ENCODE data around the gene VSIG8.
"Not testable (repeated sequence)": the region's sequence is repeated elsewhere in the genome, so short reads cannot be mapped to it uniquely, and the experiment has no call there.

Gene VSIG8, protein sequence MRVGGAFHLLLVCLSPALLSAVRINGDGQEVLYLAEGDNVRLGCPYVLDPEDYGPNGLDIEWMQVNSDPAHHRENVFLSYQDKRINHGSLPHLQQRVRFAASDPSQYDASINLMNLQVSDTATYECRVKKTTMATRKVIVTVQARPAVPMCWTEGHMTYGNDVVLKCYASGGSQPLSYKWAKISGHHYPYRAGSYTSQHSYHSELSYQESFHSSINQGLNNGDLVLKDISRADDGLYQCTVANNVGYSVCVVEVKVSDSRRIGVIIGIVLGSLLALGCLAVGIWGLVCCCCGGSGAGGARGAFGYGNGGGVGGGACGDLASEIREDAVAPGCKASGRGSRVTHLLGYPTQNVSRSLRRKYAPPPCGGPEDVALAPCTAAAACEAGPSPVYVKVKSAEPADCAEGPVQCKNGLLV

DNA sequence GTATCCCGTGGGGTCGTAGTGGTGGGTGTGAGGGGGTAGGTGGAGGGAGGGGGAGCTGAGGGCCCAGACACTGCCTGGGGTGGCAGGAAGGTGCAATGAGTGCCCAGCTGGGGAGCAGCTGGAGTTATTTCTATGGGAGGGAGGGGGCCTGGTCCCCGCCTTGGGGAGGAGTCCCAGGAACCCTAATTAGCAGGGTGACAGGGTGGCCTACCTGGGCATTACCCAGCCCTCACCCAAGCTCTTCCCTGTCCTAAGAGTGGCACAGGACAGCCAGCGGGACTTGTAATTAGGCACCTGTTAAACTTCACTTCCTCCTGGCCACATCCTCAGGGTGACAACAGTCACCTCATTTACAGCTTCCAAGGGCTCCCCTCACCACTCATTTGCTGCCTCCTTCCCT lies at the start of gene VSIG8:
TSS of gene VSIG8 (minus strand) at position 101 of the 400 bp plus-strand sequence. CDS start 136 bp downstream, outside the sequence.
- DNase-seq: no peak

DNA sequence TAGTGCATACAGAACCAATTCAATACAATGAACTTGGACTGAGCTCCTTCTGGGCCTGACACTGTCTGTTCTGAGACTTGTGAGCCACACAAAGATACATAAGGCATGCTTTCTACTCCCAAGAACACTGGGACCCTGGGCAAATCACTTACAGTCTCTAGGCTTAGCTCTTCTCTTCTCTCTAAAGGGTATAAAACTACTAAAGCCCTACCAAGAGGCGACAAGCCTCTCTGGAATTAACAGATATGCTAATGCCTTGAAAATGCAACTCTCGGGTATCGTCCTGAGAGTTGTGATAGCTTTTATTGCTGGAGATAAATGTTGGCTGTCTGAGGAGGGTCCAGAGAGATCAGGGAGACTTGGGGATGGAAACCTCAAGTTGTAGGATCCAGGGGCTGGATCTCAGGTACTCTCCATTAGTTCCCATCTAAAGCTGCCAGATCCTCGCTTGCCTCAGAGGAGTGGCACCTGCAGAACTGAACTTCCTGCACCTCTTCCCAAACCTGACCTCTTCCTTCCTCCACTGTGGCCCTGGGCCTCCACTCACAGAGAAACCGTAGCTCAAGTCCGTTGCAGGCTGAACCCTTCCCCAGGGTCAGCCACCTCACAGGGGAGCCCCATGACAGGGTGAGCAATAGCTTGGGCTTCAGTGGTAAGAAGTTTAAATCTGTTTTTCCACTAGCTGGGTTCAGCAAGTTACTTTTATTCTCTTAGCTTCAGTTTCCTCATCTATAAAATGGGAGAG lies 49.0 kb upstream of the VSIG8 start:
- no peak for DNase-seq

DNA sequence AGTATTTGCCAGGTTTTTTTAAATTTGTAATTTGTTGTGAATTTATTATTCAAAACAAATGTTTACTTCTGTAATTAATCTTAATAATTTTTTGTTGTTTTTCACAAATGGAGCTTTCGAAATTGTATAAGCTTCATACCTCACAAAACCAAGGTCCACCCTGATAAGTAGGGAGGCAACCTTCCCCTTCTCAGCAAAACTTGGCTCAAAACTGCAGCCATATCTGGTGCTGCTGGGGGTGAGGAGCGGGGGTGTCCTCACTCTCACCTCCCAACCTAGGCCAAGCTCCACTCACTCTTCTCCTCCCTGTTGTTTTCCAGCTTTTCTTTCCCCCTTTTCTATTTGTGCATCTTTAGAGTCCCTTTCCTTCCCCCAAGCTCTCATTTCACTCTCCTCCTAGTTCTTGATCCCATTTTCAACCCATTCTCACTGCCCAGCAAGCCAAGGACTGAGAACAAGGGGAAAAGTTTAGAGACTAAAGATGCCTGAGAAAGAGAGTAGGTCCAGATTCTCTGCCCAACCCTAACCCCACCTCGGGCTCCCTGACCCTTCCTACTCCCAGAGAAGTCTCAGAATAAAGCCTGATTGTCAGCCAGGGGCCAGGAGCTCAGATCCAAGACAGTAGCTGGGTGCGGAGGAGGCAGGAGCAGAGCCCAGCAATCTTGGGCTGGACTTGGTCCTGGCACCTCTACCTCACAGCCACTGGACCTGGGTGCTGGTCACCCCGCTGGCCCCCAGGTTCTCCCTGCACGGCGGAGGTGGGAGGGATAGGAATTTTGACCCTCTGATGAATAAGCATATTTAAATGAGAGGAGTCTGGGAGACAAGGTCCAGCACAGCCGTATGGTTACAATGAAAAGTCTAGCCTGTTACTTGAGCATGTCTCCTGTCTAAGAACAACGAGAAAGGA lies 45.8 kb upstream of the VSIG8 start:
- no peak for DNase-seq

DNA sequence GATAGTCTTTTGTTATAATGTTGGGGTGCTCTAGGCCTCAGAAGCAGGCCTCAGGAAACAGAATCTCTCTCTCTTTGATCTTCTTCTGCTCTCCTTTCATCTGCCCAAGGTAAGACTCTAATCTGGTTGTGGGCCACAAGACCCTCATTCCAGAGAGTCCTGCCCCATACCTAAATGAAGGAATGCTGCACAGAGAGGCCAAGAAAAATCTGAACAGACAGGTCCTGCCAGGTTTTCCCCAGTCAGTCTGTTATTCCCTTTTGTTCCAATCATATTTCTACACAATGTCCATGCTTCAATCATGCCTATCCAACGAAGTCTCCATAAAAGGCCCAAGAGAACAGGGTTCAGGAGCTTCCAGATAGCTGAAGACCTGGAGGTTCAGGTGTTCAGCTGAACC lies 44.5 kb upstream of the VSIG8 start:
- no peak for DNase-seq

GRCh38 chr1:159904036-159904435 lies 41.6 kb upstream of the VSIG8 start:
- DNase-seq: not testable (repeated sequence)

GRCh38 chr1:159902541-159902940 lies 40.1 kb upstream of the VSIG8 start:
- DNase-seq: no peak

- no peak for DNase-seq
These were observed 38.4 kb upstream of the VSIG8 start for GRCh38 chr1:159900755-159901360.

- DNase-seq: no peak
These were observed 37.7 kb upstream of the VSIG8 start, which contains the start of gene CFAP45 for GRCh38 chr1:159900086-159900680. Gene CFAP45, minus strand, starts transcription at chr1:159900165. Its CDS starts 67 bp downstream, at chr1:159900098.

GRCh38 chr1:159899634-159900033 lies 37.2 kb upstream of the VSIG8 start:
- not testable (repeated sequence) for DNase-seq

GRCh38 chr1:159898527-159898926 lies 36.1 kb upstream of the VSIG8 start:
- DNase-seq: no peak

GRCh38 chr1:159897962-159898361 lies 35.5 kb upstream of the VSIG8 start:
- DNase-seq: no peak

- DNase-seq: no peak
These were observed 34.1 kb upstream of the VSIG8 start for GRCh38 chr1:159896546-159896930.

- DNase-seq: no peak
These were observed 33.5 kb upstream of the VSIG8 start for GRCh38 chr1:159895836-159896545.

DNA sequence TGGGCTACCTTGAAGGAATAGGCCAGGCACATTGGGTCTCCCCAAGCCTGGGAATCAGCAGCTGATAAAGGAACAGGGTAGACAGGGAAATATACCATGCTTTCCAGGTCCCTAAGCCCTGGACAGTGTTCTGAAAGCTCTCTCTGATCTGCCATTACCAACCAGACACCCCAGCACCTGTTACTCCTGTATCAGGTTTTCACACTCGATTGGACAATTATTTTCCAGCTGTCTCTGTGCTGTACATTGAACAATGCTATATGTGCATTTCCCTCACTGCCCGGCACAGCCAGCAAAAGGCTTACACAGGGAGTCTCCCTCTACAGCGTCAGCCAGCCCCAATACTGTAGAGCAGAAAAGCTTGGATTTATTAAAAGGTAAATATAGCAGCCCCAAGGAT lies 32.8 kb upstream of the VSIG8 start:
- no peak for DNase-seq

- DNase-seq: no peak
These were observed 30.5 kb upstream of the VSIG8 start for GRCh38 chr1:159892944-159893343.

GRCh38 chr1:159891275-159892157 lies 29.1 kb upstream of the VSIG8 start:
- peak; percentile 75 for DNase-seq

- no peak for DNase-seq
These were observed 27.9 kb upstream of the VSIG8 start for GRCh38 chr1:159890390-159890789.

GRCh38 chr1:159889821-159890252 lies 27.4 kb upstream of the VSIG8 start:
- peak; percentile 81 for DNase-seq

- DNase-seq: no peak
These were observed 26.7 kb upstream of the VSIG8 start for GRCh38 chr1:159889202-159889601.

DNA sequence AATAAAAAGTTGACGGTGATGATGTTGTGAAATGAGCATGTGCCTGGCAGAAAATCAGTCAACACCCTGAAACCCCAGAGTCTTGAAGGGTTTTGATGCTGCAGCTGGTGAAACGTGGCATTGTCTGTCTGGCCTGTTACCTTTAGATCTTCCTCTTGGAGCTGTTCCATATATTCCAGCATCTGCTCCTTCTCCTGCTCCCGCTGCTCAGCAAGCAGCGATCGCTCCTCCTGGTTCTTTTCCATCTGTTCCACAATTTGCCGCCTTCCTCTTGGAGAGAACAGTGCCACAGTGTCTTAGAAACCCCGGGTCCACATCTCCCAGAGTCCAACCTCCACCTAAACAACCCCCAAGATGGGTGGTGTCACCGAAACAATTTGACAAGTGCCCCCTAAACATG lies 21.8 kb upstream of the VSIG8 start:
- DNase-seq: no peak
